SU-DHL-6 (cell line): ENCODE measurements around the gene LACRT.

Experiments used
- H2AFZ ChIP-seq: fragments of 200-600 bp; sonication (generic); 2 replicates; pipeline ENCODE4 v1.6.1; 2014; ENCODE audit warnings: low read depth, mild to moderate bottlenecking, moderate library complexity, mixed read lengths, antibody characterized with exemption, low read length; ENCODE audit not compliant: severe bottlenecking
- H3F3A ChIP-seq: fragments of 200-600 bp; shearing (Covaris generic); 2 replicates; pipeline ENCODE4 v1.6.0; 2016; ENCODE audit warnings: antibody characterized with exemption, mild to moderate bottlenecking; ENCODE audit not compliant: insufficient read depth
- H3K27ac ChIP-seq: fragments of 200-600 bp; sonication (generic); 2 replicates; pipeline ENCODE4 v1.5.1; 2016; ENCODE audit warnings: low read depth, mild to moderate bottlenecking, low read length, moderate library complexity, mixed read lengths
- H3K27me3 ChIP-seq: fragments of 200-600 bp; sonication (generic), shearing (Covaris generic); 2 replicates; pipeline ENCODE4 v1.6.0; 2014; ENCODE audit warnings: mild to moderate bottlenecking, low read length
- H3K36me3 ChIP-seq: fragments of 200-600 bp; sonication (generic); 2 replicates; pipeline ENCODE4 v1.6.1; 2014; ENCODE audit warnings: mild to moderate bottlenecking, low read length, mixed read lengths
- H3K4me2 ChIP-seq: fragments of 300-600, 200-600 bp; shearing (Covaris generic), sonication (generic); 2 replicates; pipeline ENCODE4 v1.6.0; 2014; ENCODE audit warnings: low read length, low read depth, mild to moderate bottlenecking; ENCODE audit not compliant: poor library complexity, severe bottlenecking
- H3K4me3 ChIP-seq: fragments of 200-600 bp; sonication (generic); 2 replicates; pipeline ENCODE4 v1.5.1; 2014; ENCODE audit warnings: antibody characterized with exemption, low read length, mild to moderate bottlenecking, mixed read lengths; ENCODE audit not compliant: insufficient read depth, poor library complexity, severe bottlenecking
- H3K79me2 ChIP-seq: fragments of 200-600 bp; sonication (generic); 2 replicates; pipeline ENCODE4 v1.6.1; 2014; ENCODE audit warnings: mild to moderate bottlenecking, low read length, moderate library complexity; ENCODE audit not compliant: insufficient read depth
- H3K9ac ChIP-seq: fragments of 200-600 bp; sonication (generic); 2 replicates; pipeline ENCODE4 v1.7.0; 2014; ENCODE audit warnings: mild to moderate bottlenecking, low read length
- H3K9me2 ChIP-seq: fragments of 200-600 bp; sonication (generic); replicated peaks from 2 replicates; pipeline ENCODE4 v1.6.1; 2014; ENCODE audit warnings: low read length; ENCODE audit not compliant: insufficient read depth
- H3K9me3 ChIP-seq: fragments of 200-600 bp; sonication (generic); 2 replicates; pipeline ENCODE4 v1.6.1; 2014; ENCODE audit warnings: low read length, mixed read lengths; ENCODE audit not compliant: insufficient read depth
- H4K20me1 ChIP-seq: fragments of 200-600 bp; sonication (generic); 2 replicates; pipeline ENCODE4 v1.6.1; 2014; ENCODE audit warnings: low read depth, mild to moderate bottlenecking, antibody characterized with exemption, low read length, moderate library complexity, mixed read lengths
- CTCF ChIP-seq: fragments of 200-600 bp; sonication (generic); IDR thresholded peaks from one replicate; pipeline ENCODE4 v1.5.1; 2017; ENCODE audit warnings: antibody characterized with exemption, mild to moderate bottlenecking, low read length, moderate library complexity; ENCODE audit not compliant: insufficient read depth, poor library complexity, severe bottlenecking
- EZH2phosphoT487 ChIP-seq: fragments of 200-600 bp; sonication (generic), shearing (Covaris generic); conservative IDR thresholded peaks from 2 replicates; pipeline ENCODE4 v1.6.1; 2018; ENCODE audit warnings: mild to moderate bottlenecking, antibody characterized with exemption, low read length, moderate library complexity, mixed read lengths

The LACRT gene

GRCh38 chr12:54593135-54593534 is 41.6 kb downstream of the LACRT start:
- TF ChIP-seq EZH2phosphoT487 (no peak), CTCF (no peak)
- Histone ChIP-seq H3K4me2 (no peak overlapping the region), H3K36me3 (no peaks in the 10 kb centered on the region), H3K4me3 (no peak overlapping the region), H3K9ac (no peak overlapping the region), H3K27ac (no peak overlapping the region), H4K20me1 (no peaks in the 10 kb centered on the region), H2AFZ (no peak overlapping the region), H3K9me2 (no peaks in the 10 kb centered on the region), H3F3A (no peaks in the 10 kb centered on the region), H3K9me3 (no peaks in the 10 kb centered on the region), H3K79me2 (no peaks in the 10 kb centered on the region), H3K27me3 (no peaks in the 10 kb centered on the region)

GRCh38 chr12:54592316-54592715 is 42.4 kb downstream of the LACRT start:
- no peaks in the 10 kb centered on the region for H3K36me3 ChIP-seq
- H3K27me3 ChIP-seq, result no peaks in the 10 kb centered on the region
- H3K9ac ChIP-seq, result no peak overlapping the region
- TF ChIP-seq CTCF, result no peak
- TF ChIP-seq EZH2phosphoT487, result no peak
- H3F3A ChIP-seq, result no peaks in the 10 kb centered on the region
- H3K27ac ChIP-seq, result no peak overlapping the region
- no peak overlapping the region for H2AFZ ChIP-seq
- no peaks in the 10 kb centered on the region for H3K9me2 ChIP-seq
- no peaks in the 10 kb centered on the region for H3K79me2 ChIP-seq
- no peak overlapping the region for H3K4me3 ChIP-seq
- H4K20me1 ChIP-seq, result no peaks in the 10 kb centered on the region
- no peak overlapping the region for H3K4me2 ChIP-seq
- no peaks in the 10 kb centered on the region for H3K9me3 ChIP-seq

- Histone ChIP-seq H3K4me3 (no peak overlapping the region), H4K20me1 (no peaks in the 10 kb centered on the region), H3K9ac (no peak overlapping the region), H3K27ac (no peak overlapping the region), H3K4me2 (no peak overlapping the region), H3K36me3 (no peaks in the 10 kb centered on the region), H3F3A (no peaks in the 10 kb centered on the region), H3K79me2 (no peaks in the 10 kb centered on the region), H3K9me3 (no peaks in the 10 kb centered on the region), H3K27me3 (no peaks in the 10 kb centered on the region), H2AFZ (no peak overlapping the region), H3K9me2 (no peaks in the 10 kb centered on the region)
- TF ChIP-seq CTCF, result no peak
- no peak for TF ChIP-seq EZH2phosphoT487
Observed at GRCh38 chr12:54590978-54591591, 43.6 kb downstream of the LACRT start.
